ENCODE data around the gene ESR1.

ESR1 gene

GRCh38 chr6:152176268-152176667 lies 368.8 kb downstream of the ESR1 start:
- Histone ChIP-seq H3K4me2 (no peak overlapping the region), H3K79me2 (ENCODE audit: insufficient read depth, low read depth) (no peaks in the 10 kb centered on the region), H3K4me3 (IDR thresholded peaks at IDR 0.05; ENCODE audit: insufficient read depth, low read depth, low read length) (no peak overlapping the region), H3K36me3 (ENCODE audit: insufficient read depth) (no peaks in the 10 kb centered on the region), H4K20me1 (ENCODE audit: insufficient read depth) (no peaks in the 10 kb centered on the region), H3K4me1 (ENCODE audit: low read depth, poor library complexity, severe bottlenecking) (no peaks in the 10 kb centered on the region), H3K9ac (no peak overlapping the region), H2AFZ (ENCODE audit: low read depth) (no peak overlapping the region), H3K27me3 (ENCODE audit: insufficient read depth, low read depth) (no peaks in the 10 kb centered on the region), H3K27ac (no peak overlapping the region)
- TF ChIP-seq CTCF (conservative IDR thresholded peaks at IDR 0.05; ENCODE audit: low read depth, low read length) = no peak

All from KMS-11 (cell line).